K562 (cell line): Measurements from ENCODE around the gene PTPN5. TPM values are rescaled to one million over a fixed set of nuclear protein-coding genes. Genes with fewer than 3 reads are reported as not detected.
A peak's percentile ranks its signal among the peaks of the same experiment; 100 is the strongest.

ENCODE experiments used
- ATAC-seq: fragments of 200-7000 bp; cut with Tn5 transposase; 3 replicates; pipeline ENCODE4 v1.9.1; 2020; ENCODE audit warnings: moderate library complexity
- BruUV-seq: library from RNA; stranded (reverse); fragments of 400-500 nt; replicated peaks from 2 replicates; lab custom pipeline; 2021; lab: Mats Ljungman, UMichigan
- CTCF ChIA-PET: fragments of 300-600 bp; formaldehyde crosslinking; extraction: SDS; loops from one replicate; lab custom pipeline; 2021; ENCODE audit warnings: low intra/inter-chr PET ratio; lab: Yijun Ruan, JAX
- POLR2A ChIA-PET: fragments of 300-600, 350-650 bp; sonication (Branson Sonifier 250); formaldehyde crosslinking; extraction: SDS; loops from one replicate; lab custom pipeline; 2021; ENCODE audit warnings: antibody characterized with exemption, inconsistent platforms; lab: Yijun Ruan, JAX
- DNase-seq, 4 experiments: peaks; one replicate each; pipeline versions ENCODE4 v3.0.0 to v3.0.0-alpha.2; 2011 to 2018; ENCODE audit warnings: low spot score in 3 of 4, mixed read lengths in 3 of 4; ENCODE audit errors: extremely low read depth in 1 of 4
- FAIRE-seq: peaks from 2 replicates; lab custom pipeline; 2011; peaks lifted over from hg19 to GRCh38; lab: Jason Lieb, UNC
- H2AFZ ChIP-seq: 2 replicates; pipeline ENCODE4 v1.6.0; 2011; ENCODE audit warnings: low read depth, low read length, control low read depth, inconsistent platforms
- H3K27ac ChIP-seq: fragments of 200-600 bp; 3 replicates; pipeline ENCODE4 v1.8.0; 2011; ENCODE audit warnings: low read depth, mild to moderate bottlenecking, control low read depth, inconsistent platforms, low read length, moderate library complexity, mixed read lengths; ENCODE audit errors: extremely low read depth
- H3K27me3 ChIP-seq, 2 experiments: fragments of 300-600 bp in 1 of 2; 2 replicates in 1 of 2; 3 replicates in 1 of 2; pipeline versions ENCODE4 v1.6.0 to v1.8.0; 2011; ENCODE audit warnings: inconsistent platforms in 2 of 2, low read length in 2 of 2, mild to moderate bottlenecking in 1 of 2, mixed read lengths in 1 of 2, moderate library complexity in 1 of 2; ENCODE audit not compliant: control insufficient read depth in 2 of 2, insufficient read depth in 2 of 2
- H3K36me3 ChIP-seq: fragments of 300-600 bp; 3 replicates; pipeline ENCODE4 v1.8.0; 2011; ENCODE audit warnings: mild to moderate bottlenecking, low read length, inconsistent platforms; ENCODE audit not compliant: control insufficient read depth, insufficient read depth
- H3K4me1 ChIP-seq, 2 experiments: fragments of 200-600 bp in 1 of 2; replicated peaks in 1 of 2; 2 replicates in 1 of 2; 3 replicates in 1 of 2; pipeline versions ENCODE4 v1.5.1 to v1.8.0; 2011; ENCODE audit warnings: inconsistent platforms in 2 of 2, low read length in 2 of 2, mild to moderate bottlenecking in 1 of 2, mixed read lengths in 1 of 2, moderate library complexity in 1 of 2; ENCODE audit not compliant: control insufficient read depth in 2 of 2, insufficient read depth in 2 of 2
- H3K4me2 ChIP-seq: 2 replicates; pipeline ENCODE4 v1.6.1; 2011; ENCODE audit warnings: low read length, control low read depth, inconsistent platforms, mixed read lengths; ENCODE audit not compliant: insufficient read depth
- H3K4me3 ChIP-seq: fragments of 200-600 bp; sonication (generic), shearing (Covaris generic); 2 replicates; pipeline ENCODE4 v1.5.1; 2016; ENCODE audit warnings: control low read depth, inconsistent platforms
- H3K79me2 ChIP-seq: fragments of 200-600 bp; 3 replicates; pipeline ENCODE4 v1.8.0; 2011; ENCODE audit warnings: low read length, inconsistent platforms; ENCODE audit not compliant: control insufficient read depth, insufficient read depth
- H3K9ac ChIP-seq, 2 experiments: 2 replicates each; pipeline versions ENCODE4 v1.6.0 to v1.6.1; 2011; ENCODE audit warnings: low read depth in 2 of 2, low read length in 2 of 2, control low read depth in 1 of 2, inconsistent platforms in 1 of 2, mild to moderate bottlenecking in 1 of 2, mixed read lengths in 1 of 2; ENCODE audit not compliant: insufficient read depth in 1 of 2
- H3K9me1 ChIP-seq: one replicate; pipeline ENCODE4 v1.6.0; 2011; ENCODE audit warnings: inconsistent platforms, mild to moderate bottlenecking, low read length, moderate library complexity; ENCODE audit not compliant: control insufficient read depth, insufficient read depth
- H3K9me3 ChIP-seq: replicated peaks from 2 replicates; pipeline ENCODE4 v1.5.1; 2011; ENCODE audit warnings: low read depth, low read length, inconsistent platforms; ENCODE audit not compliant: control insufficient read depth, insufficient read depth
- H4K20me1 ChIP-seq: replicated peaks from 2 replicates; pipeline ENCODE4 v1.6.1; 2011; ENCODE audit warnings: low read length, inconsistent platforms, mixed read lengths; ENCODE audit not compliant: control insufficient read depth, insufficient read depth
- ARID4B ChIP-seq: sonication (generic); formaldehyde crosslinking; IDR thresholded peaks from 2 replicates; pipeline ENCODE4 v1.8.0; 2022; ENCODE audit warnings: mild to moderate bottlenecking, missing genetic modification reagents
- ATF6 ChIP-seq: sonication (generic); formaldehyde crosslinking; IDR thresholded peaks from 2 replicates; pipeline ENCODE4 v1.4.0; 2020; ENCODE audit warnings: mild to moderate bottlenecking, missing genetic modification reagents
- BCLAF1 ChIP-seq, 2 experiments: fragments of 450-650 bp in 1 of 2; IDR thresholded peaks; 2 replicates each; pipeline ENCODE4 v1.6.1; 2011 to 2017; ENCODE audit warnings: low read depth in 2 of 2, antibody characterized with exemption in 1 of 2, borderline replicate concordance in 1 of 2, low read length in 1 of 2, mild to moderate bottlenecking in 1 of 2, mixed read lengths in 1 of 2; ENCODE audit not compliant: control insufficient read depth in 1 of 2
- DNMT1 ChIP-seq: fragments of 450-650 bp; IDR thresholded peaks from 2 replicates; pipeline ENCODE4 v1.6.1; 2016; ENCODE audit warnings: antibody characterized with exemption, mild to moderate bottlenecking
- KDM1A ChIP-seq, 2 experiments: fragments of 450-650 bp; IDR thresholded peaks; 2 replicates each; pipeline ENCODE4 v1.6.1; 2016; ENCODE audit warnings: mild to moderate bottlenecking in 2 of 2
- MEIS2 ChIP-seq: fragments of 450-650 bp; IDR thresholded peaks from 2 replicates; pipeline ENCODE4 v1.6.1; 2014; ENCODE audit warnings: mild to moderate bottlenecking; ENCODE audit not compliant: partially characterized antibody
- MXD1 ChIP-seq: fragments of 250-450 bp; sonication (Bioruptor Pico); IDR thresholded peaks from 2 replicates; pipeline ENCODE4 v1.8.0; 2021; ENCODE audit warnings: borderline replicate concordance, mild to moderate bottlenecking, moderate library complexity; ENCODE audit not compliant: poor library complexity, severe bottlenecking
- NFIC ChIP-seq: fragments of 450-650 bp; IDR thresholded peaks from 2 replicates; pipeline ENCODE4 v1.6.1; 2017; ENCODE audit warnings: mild to moderate bottlenecking, inconsistent platforms
- NFYB ChIP-seq: IDR thresholded peaks from 2 replicates; pipeline ENCODE4 v1.6.1; 2011; ENCODE audit warnings: mild to moderate bottlenecking, moderate library complexity; ENCODE audit not compliant: insufficient read length; ENCODE audit errors: extremely low read depth
- SIRT6 ChIP-seq: IDR thresholded peaks from one replicate; pipeline ENCODE4 v1.6.1; 2012; ENCODE audit warnings: low read depth, mild to moderate bottlenecking, control low read depth, inconsistent platforms, low read length, moderate library complexity
- ZNF212 ChIP-seq: fragments of 450-650 bp; formaldehyde crosslinking; IDR thresholded peaks from 2 replicates; pipeline ENCODE4 v1.4.0; 2020; ENCODE audit warnings: mild to moderate bottlenecking
- ZNF239 ChIP-seq: fragments of 250-450 bp; sonication (Bioruptor Pico); IDR thresholded peaks from 2 replicates; pipeline ENCODE4 v1.4.0; 2020; ENCODE audit warnings: mild to moderate bottlenecking
- ZNF354B ChIP-seq: fragments of 250-450 bp; sonication (Bioruptor Pico); IDR thresholded peaks from 2 replicates; pipeline ENCODE4 v1.4.0; 2020
- WGBS: fragments of 100-300 bp; shearing (Covaris generic); methylation state at CpG from one replicate; pipeline ENCODE4 v1.1.6; 2016; ENCODE audit warnings: low coverage, mixed read lengths; ENCODE audit not compliant: insufficient coverage; ENCODE audit errors: missing lambda C conversion rate; 5-methylcytosine and 5-hydroxymethylcytosine counted together
- in situ Hi-C: fragments of 300-500 bp; cut with MboI; formaldehyde crosslinking; loops from 4 replicates; pipeline ENCODE4 v1.15.0; 2018; ENCODE audit warnings: inconsistent platforms, mixed read lengths
- intact Hi-C: fragments of 100-400 bp; cut with micrococcal nuclease; formaldehyde crosslinking; loops from 2 replicates; pipeline ENCODE4 v1.14.2; 2022
- polyA plus RNA-seq, 8 experiments: library from polyadenylated mRNA; depleted of rRNA in 4 of 8; stranded (reverse) in 5 of 8; unstranded in 3 of 8; fragments of >200 nt; fragmentation: Nextera tagmentation in 2 of 8; fragmentation: Illumina TruSeq in 1 of 8; extraction: Ambion mirVana in 2 of 8; extraction: Trizol in 1 of 8; gene quantifications; 2 replicates each; pipeline versions ENCODE4 v1.2.1 to v1.2.3, GENCODE V29; 2011 to 2014; ENCODE audit warnings: inconsistent platforms in 1 of 8, missing spikeins in 1 of 8
- total RNA-seq, 7 experiments: library from RNA; depleted of rRNA in 6 of 7; stranded (reverse); fragments of >200 nt in 6 of 7; fragmentation: Illumina TruSeq in 2 of 7; extraction: Trizol in 2 of 7; gene quantifications; 2 replicates each; pipeline versions ENCODE4 v1.2.1 to v1.2.3, GENCODE V29; 2011 to 2021; ENCODE audit warnings: low replicate concordance in 1 of 7

The PTPN5 gene
- total and polyA plus RNA-seq, 9 of the 15 experiments (the other 6 are each of a cell fraction or from before 2014, with no cell fraction given): not detected

DNA sequence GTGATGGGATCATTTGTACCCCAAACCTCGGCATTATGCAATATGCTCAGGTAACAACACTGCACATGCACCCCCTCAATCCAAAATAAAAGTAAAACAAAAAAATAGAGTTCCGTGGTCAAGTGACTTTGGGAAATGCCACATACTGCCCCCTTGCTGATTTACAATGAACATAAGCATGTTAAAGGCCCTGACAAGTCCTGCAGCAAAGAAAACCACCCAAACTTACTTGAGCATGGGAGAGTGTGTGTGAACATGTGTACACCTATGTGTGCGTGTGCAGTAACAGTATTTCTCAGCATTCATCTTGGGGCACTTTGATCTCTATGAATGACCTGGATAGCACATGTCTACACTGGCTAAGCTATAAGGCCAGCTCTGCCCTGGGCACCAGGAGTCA is 49.8 kb downstream of the PTPN5 start:
- no peak overlapping the region for H2AFZ ChIP-seq
- H3K79me2 ChIP-seq: no peaks in the 10 kb centered on the region
- H3K4me3 ChIP-seq: no peak overlapping the region
- no peak overlapping the region for H3K4me2 ChIP-seq
- CTCF ChIA-PET: no interaction called here
- no peak for DNase-seq
- 0 out of 2 replicates have a peak, but pooled peaks cover 3% of the 10 kb centered on the region for H4K20me1 ChIP-seq
- H3K36me3 ChIP-seq: no peaks in the 10 kb centered on the region
- H3K4me1 ChIP-seq: no peaks in the 10 kb centered on the region
- POLR2A ChIA-PET: no interaction called here
- H3K27me3 ChIP-seq: peaks cover 19 to 74% of the 10 kb centered on the region in 2 experiments
- H3K27ac ChIP-seq: no peak overlapping the region
- BruUV-seq: no TSS peak
- 20% methylated on average over 3 of the region's 3 CpGs for WGBS
- H3K9me1 ChIP-seq: no peaks in the 10 kb centered on the region
- no peak for FAIRE-seq
- no peak for ATAC-seq
- no peak overlapping the region for H3K9ac ChIP-seq
- H3K9me3 ChIP-seq: no peaks in the 10 kb centered on the region
- in situ Hi-C loops (loop anchor here (25.0 kb wide), 1 partner anchor 204 kb away; the partner anchor contains the start of gene TSG101), intact Hi-C loops (no loop called here)
- TF ChIP-seq DNMT1: peak; percentile 58; the same call in 1 of the 2 replicates
- no peak for TF ChIP-seq KDM1A (IDR thresholded peaks at IDR 0.05)
- TF ChIP-seq MEIS2: no peak
- no peak for TF ChIP-seq ZNF354B (CRISPR knock-in tag)
- no peak for TF ChIP-seq ZNF212 (CRISPR knock-in tag)
- no peak for TF ChIP-seq ARID4B (CRISPR knock-in tag)
- no peak for TF ChIP-seq NFYB
- no peak for TF ChIP-seq MXD1
- TF ChIP-seq ATF6 (CRISPR knock-in tag): no peak
- no peak for TF ChIP-seq SIRT6
- peak; percentile 100 for TF ChIP-seq ZNF239 (CRISPR knock-in tag)
- no peak for TF ChIP-seq BCLAF1 (IDR thresholded peaks at IDR 0.05; ENCODE audit: borderline replicate concordance in 1 of 2, control insufficient read depth in 1 of 2, low read depth in 2 of 2, low read length in 1 of 2)
- no peak for TF ChIP-seq NFIC
